ENCODE results near the gene SRRD.

- TF ChIP-seq TAF1 (IDR thresholded peaks at IDR 0.05; ENCODE audit: borderline replicate concordance, low read depth, low read length) = no peak
- no peak for TF ChIP-seq POLR2A (IDR thresholded peaks at IDR 0.05; ENCODE audit: low read depth, low read length)
- TF ChIP-seq POLR2AphosphoS5 (IDR thresholded peaks at IDR 0.05; ENCODE audit: low read depth, low read length) = no peak
These were observed 35.9 kb upstream of the SRRD start for GRCh38 chr22:26447584-26448329.
